ENCODE measurements around the gene KLK10.

Gene KLK10

GRCh38 chr19:51025809-51026553 lies 6.5 kb upstream of the KLK10 start:
- no peak overlapping the region for H3K9ac ChIP-seq (ENCODE audit: low read depth, low read length)
- H3K4me3 ChIP-seq (ENCODE audit: low read length) = no peak overlapping the region
- no peaks in the 10 kb centered on the region for H3K9me3 ChIP-seq (ENCODE audit: insufficient read depth, low read depth, low read length)
- no peaks in the 10 kb centered on the region for H3K36me3 ChIP-seq (ENCODE audit: insufficient read depth, low read depth, low read length)
- H3K27ac ChIP-seq (ENCODE audit: low read length) = no peak overlapping the region
- no peaks in the 10 kb centered on the region for H3K27me3 ChIP-seq (ENCODE audit: insufficient read depth, low read length)
- peaks cover 7% of the 10 kb centered on the region; the same call in 1 of the 2 replicates for H3K4me1 ChIP-seq (ENCODE audit: insufficient read depth, low read length)

DNA sequence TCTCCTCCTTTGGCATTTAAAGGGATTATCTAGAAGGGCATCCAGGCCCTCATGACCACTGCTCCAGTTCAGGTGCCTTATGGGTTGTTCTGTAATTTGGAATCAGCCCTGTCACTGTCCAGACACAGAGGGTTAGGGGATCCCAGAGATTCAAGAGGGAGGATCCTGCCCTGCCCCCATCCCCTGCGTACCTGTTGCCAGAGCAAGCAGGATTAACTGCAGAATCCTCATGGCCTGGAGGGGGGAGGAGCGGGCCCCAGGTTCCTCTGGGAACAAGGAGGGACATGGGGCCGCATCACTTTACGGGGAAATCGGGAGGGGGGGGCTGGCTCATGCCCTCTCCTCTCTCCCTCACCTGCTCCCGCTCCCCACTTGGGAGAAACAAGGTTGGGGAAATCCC lies 5.9 kb upstream of the KLK10 start:
- H3K27ac ChIP-seq (ENCODE audit: low read length) = no peak overlapping the region
- H3K27me3 ChIP-seq (ENCODE audit: insufficient read depth, low read length) = peaks cover 2% of the 10 kb centered on the region
- H3K4me1 ChIP-seq (ENCODE audit: insufficient read depth, low read length) = peaks cover 7% of the 10 kb centered on the region; the same call in 1 of the 2 replicates
- no peaks in the 10 kb centered on the region for H3K36me3 ChIP-seq (ENCODE audit: insufficient read depth, low read depth, low read length)
- no peaks in the 10 kb centered on the region for H3K9me3 ChIP-seq (ENCODE audit: insufficient read depth, low read depth, low read length)
- no peak overlapping the region for H3K4me3 ChIP-seq (ENCODE audit: low read length)
- H3K9ac ChIP-seq (ENCODE audit: low read depth, low read length) = no peak overlapping the region

GRCh38 chr19:51024924-51025323 lies 5.4 kb upstream of the KLK10 start:
- no peak overlapping the region for H3K27ac ChIP-seq (ENCODE audit: low read length)
- peaks cover 7% of the 10 kb centered on the region for H3K27me3 ChIP-seq (ENCODE audit: insufficient read depth, low read length)
- H3K4me3 ChIP-seq (ENCODE audit: low read length) = no peak overlapping the region
- no peaks in the 10 kb centered on the region for H3K36me3 ChIP-seq (ENCODE audit: insufficient read depth, low read depth, low read length)
- no peaks in the 10 kb centered on the region for H3K9me3 ChIP-seq (ENCODE audit: insufficient read depth, low read depth, low read length)
- no peak overlapping the region for H3K9ac ChIP-seq (ENCODE audit: low read depth, low read length)
- H3K4me1 ChIP-seq (ENCODE audit: insufficient read depth, low read length) = peaks cover 7% of the 10 kb centered on the region; the same call in 1 of the 2 replicates

GRCh38 chr19:51023946-51024345 lies 4.4 kb upstream of the KLK10 start:
- no peak overlapping the region for H3K27ac ChIP-seq (ENCODE audit: low read length)
- H3K27me3 ChIP-seq (ENCODE audit: insufficient read depth, low read length) = peaks cover 17% of the 10 kb centered on the region
- H3K9me3 ChIP-seq (ENCODE audit: insufficient read depth, low read depth, low read length) = no peaks in the 10 kb centered on the region
- peaks cover 7% of the 10 kb centered on the region; the same call in 1 of the 2 replicates for H3K4me1 ChIP-seq (ENCODE audit: insufficient read depth, low read length)
- no peaks in the 10 kb centered on the region for H3K36me3 ChIP-seq (ENCODE audit: insufficient read depth, low read depth, low read length)
- H3K4me3 ChIP-seq (ENCODE audit: low read length) = no peak overlapping the region
- H3K9ac ChIP-seq (ENCODE audit: low read depth, low read length) = no peak overlapping the region

DNA sequence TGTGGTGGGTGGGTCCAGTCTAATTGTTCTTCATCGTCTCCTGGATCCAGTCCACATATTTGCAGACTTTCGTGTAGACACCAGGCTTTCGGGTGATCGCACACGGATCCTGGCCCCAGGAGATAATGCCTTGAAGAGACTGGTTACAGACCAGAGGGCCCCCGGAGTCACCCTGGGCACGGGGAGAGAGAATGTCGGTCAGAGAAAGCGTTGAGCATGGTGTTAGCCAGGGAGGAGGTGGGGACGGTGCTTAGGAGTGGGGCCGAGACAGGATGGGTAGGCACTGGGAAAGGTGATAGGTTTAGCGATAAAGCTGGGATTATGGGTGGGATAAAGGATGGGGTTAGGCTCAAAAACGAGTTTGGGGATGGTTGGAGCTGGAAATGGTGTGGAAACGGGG lies 3.0 kb upstream of the KLK10 start:
- Histone ChIP-seq H3K9ac (ENCODE audit: low read depth, low read length) (no peak overlapping the region), H3K36me3 (ENCODE audit: insufficient read depth, low read depth, low read length) (no peaks in the 10 kb centered on the region), H3K4me1 (ENCODE audit: insufficient read depth, low read length) (peaks cover 7% of the 10 kb centered on the region; the same call in 1 of the 2 replicates), H3K4me3 (ENCODE audit: low read length) (no peak overlapping the region), H3K27ac (ENCODE audit: low read length) (no peak overlapping the region), H3K9me3 (ENCODE audit: insufficient read depth, low read depth, low read length) (no peaks in the 10 kb centered on the region), H3K27me3 (ENCODE audit: insufficient read depth, low read length) (peaks cover 31% of the 10 kb centered on the region)

GRCh38 chr19:51020988-51021651 lies 1.6 kb upstream of the KLK10 start:
- no peaks in the 10 kb centered on the region for H3K36me3 ChIP-seq (ENCODE audit: insufficient read depth, low read depth, low read length)
- no peaks in the 10 kb centered on the region for H3K9me3 ChIP-seq (ENCODE audit: insufficient read depth, low read depth, low read length)
- H3K27ac ChIP-seq (ENCODE audit: low read length) = no peak overlapping the region
- peaks cover 45% of the 10 kb centered on the region for H3K27me3 ChIP-seq (ENCODE audit: insufficient read depth, low read length)
- peaks cover 7% of the 10 kb centered on the region; the same call in 1 of the 2 replicates for H3K4me1 ChIP-seq (ENCODE audit: insufficient read depth, low read length)
- no peak overlapping the region for H3K9ac ChIP-seq (ENCODE audit: low read depth, low read length)
- H3K4me3 ChIP-seq (ENCODE audit: low read length) = no peak overlapping the region

DNA sequence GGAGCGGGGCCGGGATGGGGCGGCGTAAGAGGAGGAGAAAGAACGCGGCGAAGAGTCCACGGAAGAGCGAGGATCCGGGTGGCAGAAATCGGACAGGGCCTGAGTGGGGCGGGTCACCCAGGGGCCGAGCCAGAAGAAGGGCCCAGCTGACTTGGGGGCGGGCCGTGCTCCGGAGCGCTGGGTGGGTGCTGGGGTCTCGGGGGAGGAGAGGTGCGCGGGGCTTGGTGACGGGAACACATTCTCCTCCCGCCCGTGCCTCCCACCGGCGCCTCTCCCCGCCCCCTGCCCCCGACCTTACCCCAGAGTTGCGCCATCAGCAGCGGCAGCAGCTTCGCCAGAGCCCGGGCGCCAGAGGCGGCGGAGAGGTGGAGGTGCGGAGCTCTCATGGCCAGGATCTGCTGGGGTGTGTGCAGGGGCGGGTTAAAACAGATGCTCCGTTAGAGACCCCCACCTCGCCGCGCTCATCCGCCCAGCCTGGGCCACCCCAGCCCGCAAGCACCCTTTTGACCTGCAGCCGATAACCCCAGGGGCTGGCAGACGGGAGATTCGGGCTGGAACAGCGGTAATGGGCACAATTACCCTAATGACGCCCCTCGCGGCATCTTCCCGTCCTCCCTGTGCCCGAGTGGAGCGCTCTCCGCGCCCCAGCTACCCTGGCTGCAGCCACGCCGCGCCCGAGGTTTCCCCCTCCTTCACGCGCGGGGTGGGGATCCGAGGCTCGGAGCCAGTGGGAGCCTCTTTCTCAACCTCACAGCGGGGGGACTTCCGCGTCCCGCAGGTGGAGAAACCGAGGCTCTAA lies 565 bp downstream of the KLK10 start:
- Histone ChIP-seq H3K9ac (ENCODE audit: low read depth, low read length) (no peak overlapping the region), H3K9me3 (ENCODE audit: insufficient read depth, low read depth, low read length) (no peaks in the 10 kb centered on the region), H3K4me3 (ENCODE audit: low read length) (peak overlapping the region; percentile 60; the same call in 1 of the 2 replicates), H3K36me3 (ENCODE audit: insufficient read depth, low read depth, low read length) (no peaks in the 10 kb centered on the region), H3K4me1 (ENCODE audit: insufficient read depth, low read length) (peaks cover 4% of the 10 kb centered on the region; the same call in 1 of the 2 replicates), H3K27ac (ENCODE audit: low read length) (no peak overlapping the region), H3K27me3 (ENCODE audit: insufficient read depth, low read length) (peaks cover 59% of the 10 kb centered on the region)

DNA sequence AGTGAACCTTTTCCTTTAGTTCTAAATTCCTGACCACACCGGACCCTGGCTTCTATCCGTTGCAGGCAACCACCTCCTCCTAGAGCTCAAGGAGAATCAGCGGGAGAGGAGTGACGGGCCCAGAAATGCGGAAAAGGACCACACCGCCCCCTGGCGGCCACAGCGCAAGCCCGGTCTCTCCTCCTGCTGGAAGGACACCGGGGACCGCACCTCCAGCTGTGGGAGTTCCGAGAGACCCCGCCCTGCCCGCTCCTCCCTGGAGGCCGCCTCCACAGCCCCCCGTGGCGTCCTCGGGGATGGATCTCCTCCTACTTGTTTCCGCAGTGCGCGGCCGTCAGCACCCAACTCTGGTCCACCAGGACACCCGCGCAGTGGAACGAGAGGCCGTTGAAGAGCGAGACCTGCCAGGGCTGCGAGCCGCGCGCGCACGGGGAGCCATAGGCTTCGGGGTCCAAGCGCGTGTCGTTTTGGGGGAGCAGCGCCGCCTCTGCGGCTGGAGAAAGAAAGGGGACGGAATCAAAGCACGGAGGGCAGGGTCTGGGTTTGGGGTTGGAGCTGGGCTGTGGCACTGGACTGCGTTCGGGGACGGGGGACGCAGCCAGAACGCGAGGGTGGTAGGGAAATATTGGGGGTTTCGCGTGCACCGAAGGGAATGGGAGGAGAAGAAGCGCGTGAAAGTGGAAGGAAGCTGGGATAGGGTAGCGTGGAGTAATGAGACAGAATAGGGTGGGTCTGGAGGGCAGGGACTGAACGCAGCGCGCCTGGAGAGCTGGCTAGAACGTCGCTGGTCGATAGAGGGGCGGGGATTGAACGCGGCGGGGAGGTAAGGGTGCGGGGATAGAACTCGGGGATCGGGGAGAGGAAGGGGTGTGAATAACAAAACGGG lies 2.5 kb downstream of the KLK10 start:
- Histone ChIP-seq H3K9ac (ENCODE audit: low read depth, low read length) (no peak overlapping the region), H3K27me3 (ENCODE audit: insufficient read depth, low read length) (peaks cover 60% of the 10 kb centered on the region), H3K4me3 (ENCODE audit: low read length) (peak overlapping the region; percentile 70), H3K27ac (ENCODE audit: low read length) (no peak overlapping the region), H3K36me3 (ENCODE audit: insufficient read depth, low read depth, low read length) (no peaks in the 10 kb centered on the region), H3K9me3 (ENCODE audit: insufficient read depth, low read depth, low read length) (no peaks in the 10 kb centered on the region), H3K4me1 (ENCODE audit: insufficient read depth, low read length) (peaks cover 4% of the 10 kb centered on the region; the same call in 1 of the 2 replicates)

DNA sequence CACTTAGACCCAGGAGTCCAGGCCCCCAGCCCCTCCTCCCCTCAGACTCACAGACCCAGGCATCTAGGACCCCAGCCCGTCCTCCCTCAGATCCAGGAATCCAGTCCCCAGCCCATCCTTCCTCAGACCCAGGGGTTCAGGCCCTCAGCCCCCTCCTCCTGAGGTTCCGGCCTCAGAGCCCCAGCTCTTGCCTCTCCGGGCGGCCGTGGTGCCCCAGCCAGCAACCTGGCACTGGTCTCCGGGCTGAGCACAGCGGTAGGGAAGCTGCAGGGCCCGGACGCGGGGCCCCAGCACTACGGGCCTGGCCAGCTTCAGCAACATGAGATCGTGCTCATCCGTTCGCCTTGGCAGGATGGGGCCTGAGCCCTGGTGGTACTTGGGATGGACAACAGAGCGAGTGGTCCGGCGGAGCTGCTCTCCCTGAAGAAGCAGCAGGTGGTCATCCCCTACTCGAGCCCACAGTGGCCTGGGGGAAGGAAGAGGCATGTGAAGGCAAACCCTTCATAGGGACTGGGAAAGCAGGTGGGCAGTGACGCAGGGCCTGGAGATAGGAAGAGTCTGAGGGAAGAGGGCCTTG lies 3.7 kb downstream of the KLK10 start:
- no peak overlapping the region for H3K9ac ChIP-seq (ENCODE audit: low read depth, low read length)
- no peaks in the 10 kb centered on the region for H3K9me3 ChIP-seq (ENCODE audit: insufficient read depth, low read depth, low read length)
- H3K4me1 ChIP-seq (ENCODE audit: insufficient read depth, low read length) = no peaks in the 10 kb centered on the region
- no peak overlapping the region for H3K4me3 ChIP-seq (ENCODE audit: low read length)
- H3K36me3 ChIP-seq (ENCODE audit: insufficient read depth, low read depth, low read length) = no peaks in the 10 kb centered on the region
- H3K27ac ChIP-seq (ENCODE audit: low read length) = no peak overlapping the region
- H3K27me3 ChIP-seq (ENCODE audit: insufficient read depth, low read length) = peaks cover 60% of the 10 kb centered on the region

DNA sequence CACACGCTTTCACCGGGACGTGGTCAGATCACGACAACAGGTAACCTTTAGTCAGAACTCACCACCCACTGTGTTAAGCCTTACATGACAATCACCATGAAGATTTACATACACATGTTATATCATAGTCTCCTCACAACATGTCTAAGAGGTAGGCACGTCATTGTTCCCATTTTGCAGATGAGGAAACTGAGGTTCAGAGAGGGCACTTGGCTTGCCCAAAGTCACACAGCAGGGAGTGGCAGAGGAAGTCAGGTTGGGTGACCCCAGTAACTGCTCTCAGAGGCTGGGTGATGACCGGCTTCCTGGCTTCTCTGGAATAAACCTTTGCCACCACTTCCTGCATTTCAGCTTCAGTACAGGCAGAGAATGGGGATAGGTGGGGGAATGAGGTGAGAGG lies 5.3 kb downstream of the KLK10 start:
- Histone ChIP-seq H3K27me3 (ENCODE audit: insufficient read depth, low read length) (peaks cover 46% of the 10 kb centered on the region), H3K4me3 (ENCODE audit: low read length) (no peak overlapping the region), H3K9ac (ENCODE audit: low read depth, low read length) (no peak overlapping the region), H3K36me3 (ENCODE audit: insufficient read depth, low read depth, low read length) (no peaks in the 10 kb centered on the region), H3K9me3 (ENCODE audit: insufficient read depth, low read depth, low read length) (no peaks in the 10 kb centered on the region), H3K4me1 (ENCODE audit: insufficient read depth, low read length) (no peaks in the 10 kb centered on the region), H3K27ac (ENCODE audit: low read length) (no peak overlapping the region)

All from iPS-20b (cell line).